Epithelial cell of proximal tubule (primary cell): ENCODE data around the gene TXNRD3. TPM values are rescaled to one million over a fixed set of nuclear protein-coding genes. Genes with fewer than 3 reads are reported as not detected.

Experiments used
- DNase-seq: peaks from one replicate; pipeline ENCODE4 v3.0.0-alpha.2; 2011; ENCODE audit warnings: low read depth
- H3K4me3 ChIP-seq: 2 replicates; pipeline ENCODE4 v1.5.1; 2011; ENCODE audit warnings: low read depth, mild to moderate bottlenecking, low read length
- CTCF ChIP-seq: conservative IDR thresholded peaks from 2 replicates; pipeline ENCODE4 v1.5.1; 2012; ENCODE audit warnings: low read depth, mild to moderate bottlenecking, low read length
- total RNA-seq: library from RNA; depleted of rRNA; stranded (reverse); fragments of >200 nt; gene quantifications from 2 replicates; pipeline ENCODE4 v1.2.3, GENCODE V29; 2015

Gene TXNRD3
- total RNA-seq, 1 donor from 2014 or later = 4.5 TPM

- no peak overlapping the region for H3K4me3 ChIP-seq
- no peak for TF ChIP-seq CTCF
- DNase-seq = no peak
Measured at GRCh38 chr3:126691765-126692164, 36.8 kb upstream of the TXNRD3 start.

- no peak for TF ChIP-seq CTCF
- no peak for DNase-seq
- no peak overlapping the region for H3K4me3 ChIP-seq
Measured at GRCh38 chr3:126685493-126685892, 30.6 kb upstream of the TXNRD3 start.

GRCh38 chr3:126685021-126685420, 30.1 kb upstream of the TXNRD3 start:
- no peak for DNase-seq
- no peak overlapping the region for H3K4me3 ChIP-seq
- TF ChIP-seq CTCF = no peak

GRCh38 chr3:126684218-126684751, 29.4 kb upstream of the TXNRD3 start:
- TF ChIP-seq CTCF = no peak
- no peak for DNase-seq

GRCh38 chr3:126683069-126683468, 28.1 kb upstream of the TXNRD3 start:
- H3K4me3 ChIP-seq = no peak overlapping the region
- no peak for TF ChIP-seq CTCF
- no peak for DNase-seq

More at GRCh38 chr3:126684218-126684751, 29.4 kb upstream of the TXNRD3 start:
- no peak overlapping the region for H3K4me3 ChIP-seq

GRCh38 chr3:126682009-126682408, 27.1 kb upstream of the TXNRD3 start:
- TF ChIP-seq CTCF = no peak
- DNase-seq = no peak
- H3K4me3 ChIP-seq = no peak overlapping the region

GRCh38 chr3:126680667-126681055, 25.7 kb upstream of the TXNRD3 start:
- TF ChIP-seq CTCF = no peak
- no peak for DNase-seq
- no peak overlapping the region for H3K4me3 ChIP-seq
